ENCODE measurements around the gene LRTM2. TPM values are rescaled to one million over a fixed set of nuclear protein-coding genes. Genes with fewer than 3 reads are reported as not detected.

Gene LRTM2
- total and polyA plus RNA-seq, 4 donors: not detected

- no peak overlapping the region for H3K4me3 ChIP-seq (ENCODE audit: low read depth in 1 of 3, low read length in 3 of 3)
- no peak overlapping the region for H3K27ac ChIP-seq (ENCODE audit: low read depth in 1 of 2, low read length in 2 of 2)
- no peaks in the 10 kb centered on the region for H3K36me3 ChIP-seq (ENCODE audit: control insufficient read depth in 4 of 4, insufficient read depth in 3 of 4, low read depth in 1 of 4, low read length in 3 of 4)
- no peak overlapping the region for H3K9ac ChIP-seq (ENCODE audit: low read depth in 1 of 2, low read length in 2 of 2)
- peak; percentile 12 for DNase-seq (ENCODE audit: low spot score)
- WGBS: 92% methylated on average over 10 of the region's 10 CpGs
- peaks cover 0 to 3% (median under 1%) of the 10 kb centered on the region in 4 donors for H3K27me3 ChIP-seq (ENCODE audit: control insufficient read depth in 4 of 4, insufficient read depth in 4 of 4, low read length in 3 of 4)
- H3K9me3 ChIP-seq (ENCODE audit: control insufficient read depth in 4 of 4, low read length in 3 of 4): peaks cover 3 to 6% (median 5%) of the 10 kb centered on the region in 4 donors
- no peaks in the 10 kb centered on the region for H3K4me1 ChIP-seq (ENCODE audit: control insufficient read depth in 4 of 4, insufficient read depth in 4 of 4, low read length in 3 of 4)
- TF ChIP-seq YY1 (IDR thresholded peaks at IDR 0.05): no peak
- TF ChIP-seq FOXA1 (IDR thresholded peaks at IDR 0.05): no peak
These were observed 48.8 kb downstream of the LRTM2 start for GRCh38 chr12:1869145-1869544.

- H3K4me3 ChIP-seq (ENCODE audit: low read depth in 1 of 3, low read length in 3 of 3): no peak overlapping the region
- peak; percentile 9 for DNase-seq (ENCODE audit: low spot score)
- no peaks in the 10 kb centered on the region for H3K4me1 ChIP-seq (ENCODE audit: control insufficient read depth in 4 of 4, insufficient read depth in 4 of 4, low read length in 3 of 4)
- 60% methylated on average over 7 of the region's 7 CpGs for WGBS
- TF ChIP-seq TAF1 (conservative IDR thresholded peaks at IDR 0.05) (no peak), SP1 (IDR thresholded peaks at IDR 0.05) (no peak), RAD21 (IDR thresholded peaks at IDR 0.05) (no peak), HNF4G (IDR thresholded peaks at IDR 0.05) (no peak), RXRA (IDR thresholded peaks at IDR 0.05) (no peak), REST (IDR thresholded peaks at IDR 0.05) (no peak), FOXA2 (IDR thresholded peaks at IDR 0.05) (no peak), EGR1 (IDR thresholded peaks at IDR 0.05; ENCODE audit: low read depth in 2 of 2) (no peak), CTCF (IDR thresholded peaks at IDR 0.05; ENCODE audit: low read depth, low read length, missing input control) (no peak), NR2F2 (IDR thresholded peaks at IDR 0.05) (no peak)
- no peaks in the 10 kb centered on the region for H3K36me3 ChIP-seq (ENCODE audit: control insufficient read depth in 4 of 4, insufficient read depth in 3 of 4, low read depth in 1 of 4, low read length in 3 of 4)
- H3K27me3 ChIP-seq (ENCODE audit: control insufficient read depth in 4 of 4, insufficient read depth in 4 of 4, low read length in 3 of 4): peaks cover 0 to 5% (median under 1%) of the 10 kb centered on the region in 4 donors
- no peak overlapping the region for H3K27ac ChIP-seq (ENCODE audit: low read depth in 1 of 2, low read length in 2 of 2)
- H3K9ac ChIP-seq (ENCODE audit: low read depth in 1 of 2, low read length in 2 of 2): no peak overlapping the region
- peaks cover 2 to 5% (median 4%) of the 10 kb centered on the region in 4 donors for H3K9me3 ChIP-seq (ENCODE audit: control insufficient read depth in 4 of 4, low read length in 3 of 4)
These were observed 49.7 kb downstream of the LRTM2 start for GRCh38 chr12:1870086-1870485.

- no peak for TF ChIP-seq ZBTB33 (IDR thresholded peaks at IDR 0.05)
- TF ChIP-seq YY1 (IDR thresholded peaks at IDR 0.05): no peak
- TF ChIP-seq GABPA (IDR thresholded peaks at IDR 0.05 in 1 of 2, conservative IDR thresholded peaks at IDR 0.05 in 1 of 2): no peak
- no peak for TF ChIP-seq EGR1 (IDR thresholded peaks at IDR 0.05; ENCODE audit: low read depth in 2 of 2)
- no peak for TF ChIP-seq MAX (IDR thresholded peaks at IDR 0.05)
- no peak for TF ChIP-seq CTCF (IDR thresholded peaks at IDR 0.05; ENCODE audit: low read depth, low read length, missing input control)
- TF ChIP-seq HNF4G (IDR thresholded peaks at IDR 0.05): no peak
- no peak for TF ChIP-seq JUND (IDR thresholded peaks at IDR 0.05)
- no peak for TF ChIP-seq FOXA2 (IDR thresholded peaks at IDR 0.05)
- Histone ChIP-seq H3K36me3 (ENCODE audit: control insufficient read depth in 4 of 4, insufficient read depth in 3 of 4, low read depth in 1 of 4, low read length in 3 of 4) (no peaks in the 10 kb centered on the region), H3K27me3 (ENCODE audit: control insufficient read depth in 4 of 4, insufficient read depth in 4 of 4, low read length in 3 of 4) (peaks cover 0 to 5% (median 0%) of the 10 kb centered on the region in 4 donors), H3K9me3 (ENCODE audit: control insufficient read depth in 4 of 4, low read length in 3 of 4) (peaks cover 0 to 5% (median 3%) of the 10 kb centered on the region in 4 donors), H3K27ac (ENCODE audit: low read depth in 1 of 2, low read length in 2 of 2) (no peak overlapping the region), H3K9ac (ENCODE audit: low read depth in 1 of 2, low read length in 2 of 2) (no peak overlapping the region), H3K4me1 (ENCODE audit: control insufficient read depth in 4 of 4, insufficient read depth in 4 of 4, low read length in 3 of 4) (no peaks in the 10 kb centered on the region), H3K4me3 (ENCODE audit: low read depth in 1 of 3, low read length in 3 of 3) (no peak overlapping the region)
- 88% methylated on average over 24 of the region's 24 CpGs for WGBS
- DNase-seq (ENCODE audit: low spot score): peak; percentile 21
These were observed 50.9 kb downstream of the LRTM2 start for GRCh38 chr12:1870998-1871917.

Measured in liver (tissue), 9 donors.